Endothelial cell of hepatic sinusoid (primary cell): ENCODE results near the gene MRTO4.
"Not testable (repeated sequence)": the region's sequence is repeated elsewhere in the genome, so short reads cannot be mapped to it uniquely, and the experiment has no call there.

Experiments used
- in situ Hi-C: cut with HindIII; loops from 2 replicates; pipeline ENCODE4 v1.10.0; 2017; ENCODE audit warnings: low sequenced_read_pairs

MRTO4 gene

GRCh38 chr1:19269427-19270342, 18.1 kb downstream of the MRTO4 start:
- in situ Hi-C loops, result loop anchor here (10.0 kb wide), 1 partner anchor 75 kb away; no protein-coding TSS in a partner anchor

- in situ Hi-C loops, result loop anchor here (10.0 kb wide), 1 partner anchor 74 kb away; no protein-coding TSS in a partner anchor
Observed at GRCh38 chr1:19270343-19270730, 18.7 kb downstream of the MRTO4 start.

GRCh38 chr1:19272064-19272463, 20.5 kb downstream of the MRTO4 start:
- in situ Hi-C loops, result loop anchor here (10.0 kb wide), 1 partner anchor 73 kb away; no protein-coding TSS in a partner anchor

- in situ Hi-C loops, result loop anchor here (10.0 kb wide), 1 partner anchor 72 kb away; no protein-coding TSS in a partner anchor
Observed at GRCh38 chr1:19273106-19273843, 21.7 kb downstream of the MRTO4 start.

- in situ Hi-C loops, result loop anchor here (10.0 kb wide), 1 partner anchor 71 kb away; no protein-coding TSS in a partner anchor
Observed at GRCh38 chr1:19273844-19274531, 22.4 kb downstream of the MRTO4 start.

- in situ Hi-C loops, result loop anchor here (10.0 kb wide), 1 partner anchor 70 kb away; no protein-coding TSS in a partner anchor
Observed at GRCh38 chr1:19274636-19275035, 23.0 kb downstream of the MRTO4 start.

- in situ Hi-C loops, result no loop called here
Observed at GRCh38 chr1:19283891-19284290, 32.3 kb downstream of the MRTO4 start.

- in situ Hi-C loops, result no loop called here
Observed at GRCh38 chr1:19284881-19285280, 33.3 kb downstream of the MRTO4 start.

- in situ Hi-C loops, result not testable (repeated sequence)
Observed at GRCh38 chr1:19285366-19285765, 33.8 kb downstream of the MRTO4 start.

GRCh38 chr1:19285807-19286206, 34.2 kb downstream of the MRTO4 start:
- in situ Hi-C loops, result not testable (repeated sequence)

- in situ Hi-C loops, result no loop called here
Observed at GRCh38 chr1:19287436-19288185, 36.0 kb downstream of the MRTO4 start.

GRCh38 chr1:19288324-19289241, 37.0 kb downstream of the MRTO4 start, which contains the start of gene AKR7A3:
Gene AKR7A3 (minus strand): TSS chr1:19288770. CDS start chr1:19288709, 61 bp downstream.
- in situ Hi-C loops, result not testable (repeated sequence)

GRCh38 chr1:19289244-19289643, 37.6 kb downstream of the MRTO4 start:
- in situ Hi-C loops, result no loop called here

GRCh38 chr1:19294638-19295037, 43.0 kb downstream of the MRTO4 start:
- in situ Hi-C loops, result no loop called here

- in situ Hi-C loops, result no loop called here
Observed at GRCh38 chr1:19300211-19300610, 48.6 kb downstream of the MRTO4 start.

- in situ Hi-C loops, result not testable (repeated sequence)
Observed at GRCh38 chr1:19304081-19304480, 52.5 kb downstream of the MRTO4 start.

- in situ Hi-C loops, result no loop called here
Observed at GRCh38 chr1:19305880-19306279, 54.3 kb downstream of the MRTO4 start.

GRCh38 chr1:19306941-19307340, 55.3 kb downstream of the MRTO4 start:
- in situ Hi-C loops, result no loop called here
